Fibroblast of lung (primary cell): ENCODE measurements around the gene SPATA4. TPM values are rescaled to one million over a fixed set of nuclear protein-coding genes. Genes with fewer than 3 reads are reported as not detected.

Experiments
- DNase-seq, 2 donors: peaks; one replicate each; pipeline versions ENCODE4 v3.0.0 to v3.0.0-alpha.2; 2010; ENCODE audit warnings: low read depth in 2 of 2
- H2AFZ ChIP-seq: 2 replicates; pipeline ENCODE4 v1.5.1; 2012; ENCODE audit warnings: low read length, control low read depth, inconsistent platforms
- H3K27ac ChIP-seq: 2 replicates; pipeline ENCODE4 v1.5.1; 2011; ENCODE audit warnings: low read length, control low read depth; ENCODE audit not compliant: insufficient read depth
- H3K27me3 ChIP-seq: 2 replicates; pipeline ENCODE4 v1.5.1; 2011; ENCODE audit warnings: mild to moderate bottlenecking, low read length; ENCODE audit not compliant: control insufficient read depth, insufficient read depth
- H3K36me3 ChIP-seq: 2 replicates; pipeline ENCODE4 v1.5.1; 2011; ENCODE audit warnings: low read length; ENCODE audit not compliant: control insufficient read depth, insufficient read depth
- H3K4me1 ChIP-seq: 2 replicates; pipeline ENCODE4 v1.5.1; 2011; ENCODE audit warnings: low read length; ENCODE audit not compliant: control insufficient read depth, insufficient read depth; ENCODE audit errors: extremely low read depth
- H3K4me2 ChIP-seq: 2 replicates; pipeline ENCODE4 v1.5.1; 2011; ENCODE audit warnings: low read length, control low read depth; ENCODE audit not compliant: insufficient read depth; ENCODE audit errors: extremely low read depth
- H3K4me3 ChIP-seq, 4 experiments: fragments of 200-600 bp in 1 of 4; sonication (generic) in 1 of 4; replicated peaks in 1 of 4; 2 replicates each; pipeline ENCODE4 v1.5.1; 2011 to 2016; ENCODE audit warnings: low read length in 4 of 4, low read depth in 3 of 4, mild to moderate bottlenecking in 3 of 4, control low read depth in 2 of 4, inconsistent platforms in 1 of 4, mixed read lengths in 1 of 4; ENCODE audit not compliant: insufficient read depth in 1 of 4; ENCODE audit errors: control extremely low read depth in 1 of 4
- H3K79me2 ChIP-seq: 2 replicates; pipeline ENCODE4 v1.5.1; 2012; ENCODE audit warnings: mild to moderate bottlenecking, low read length, inconsistent platforms; ENCODE audit not compliant: control insufficient read depth, insufficient read depth
- H3K9ac ChIP-seq: 2 replicates; pipeline ENCODE4 v1.5.1; 2011; ENCODE audit warnings: mild to moderate bottlenecking, low read length, control low read depth; ENCODE audit not compliant: insufficient read depth
- H3K9me3 ChIP-seq: 2 replicates; pipeline ENCODE4 v1.5.1; 2012; ENCODE audit warnings: low read depth, low read length; ENCODE audit not compliant: control insufficient read depth, insufficient read depth
- H4K20me1 ChIP-seq: 2 replicates; pipeline ENCODE4 v1.5.1; 2011; ENCODE audit warnings: low read length; ENCODE audit not compliant: control insufficient read depth, insufficient read depth; ENCODE audit errors: extremely low read depth
- CTCF ChIP-seq, 2 donors: IDR thresholded peaks in 1 of 2; conservative IDR thresholded peaks in 1 of 2; 1 replicate in 1 of 2; 2 replicates in 1 of 2; pipeline ENCODE4 v1.5.1; 2011 to 2012; ENCODE audit warnings: low read length in 2 of 2, control low read depth in 1 of 2, inconsistent platforms in 1 of 2, low read depth in 1 of 2, mild to moderate bottlenecking in 1 of 2
- EZH2 ChIP-seq: IDR thresholded peaks from 2 replicates; pipeline ENCODE4 v1.5.1; 2012; ENCODE audit warnings: low read length, control low read depth, mild to moderate bottlenecking; ENCODE audit errors: missing control alignments
- polyA plus RNA-seq, 2 donors: library from polyadenylated mRNA; depleted of rRNA in 1 of 2; stranded (reverse) in 1 of 2; unstranded in 1 of 2; fragments of >200 nt; gene quantifications; 2 replicates each; pipeline ENCODE4 v1.2.1, GENCODE V29; 2011 to 2012; ENCODE audit warnings: missing spikeins in 1 of 2
- total RNA-seq: library from RNA; depleted of rRNA; stranded (reverse); fragments of >200 nt; gene quantifications from 2 replicates; pipeline ENCODE4 v1.2.1, GENCODE V29; 2014

Gene SPATA4
- total and polyA plus RNA-seq, 2 donors (not counting 1 experiment from before 2014, with no cell fraction given), result 0.09 to 0.66 TPM

- no peak overlapping the region for H3K4me2 ChIP-seq
- H3K9me3 ChIP-seq, result no peaks in the 10 kb centered on the region
- TF ChIP-seq EZH2 (no peak), CTCF (conservative IDR thresholded peaks at IDR 0.05 in 1 of 2, IDR thresholded peaks at IDR 0.05 in 1 of 2; ENCODE audit: low read depth in 1 of 2, low read length in 2 of 2) (no peak)
- H3K36me3 ChIP-seq, result no peaks in the 10 kb centered on the region
- H2AFZ ChIP-seq, result no peak overlapping the region
- DNase-seq, result peak in 1 of 2 donors; percentile 72
- no peak overlapping the region for H3K27ac ChIP-seq
- no peaks in the 10 kb centered on the region for H3K79me2 ChIP-seq
- no peaks in the 10 kb centered on the region for H4K20me1 ChIP-seq
- H3K9ac ChIP-seq, result no peak overlapping the region
- H3K4me3 ChIP-seq, result no peak overlapping the region
- peaks cover 2% of the 10 kb centered on the region for H3K4me1 ChIP-seq
- H3K27me3 ChIP-seq, result no peaks in the 10 kb centered on the region
Measured at GRCh38 chr4:176186671-176187395, 8.6 kb downstream of the SPATA4 start.

GRCh38 chr4:176186067-176186466 is 9.3 kb downstream of the SPATA4 start:
- no peaks in the 10 kb centered on the region for H3K27me3 ChIP-seq
- peaks cover 2% of the 10 kb centered on the region for H3K4me1 ChIP-seq
- no peak overlapping the region for H3K4me2 ChIP-seq
- no peaks in the 10 kb centered on the region for H3K36me3 ChIP-seq
- no peaks in the 10 kb centered on the region for H3K79me2 ChIP-seq
- H3K27ac ChIP-seq, result no peak overlapping the region
- no peak for DNase-seq
- H3K9ac ChIP-seq, result no peak overlapping the region
- H4K20me1 ChIP-seq, result no peaks in the 10 kb centered on the region
- H3K4me3 ChIP-seq, result no peak overlapping the region
- H3K9me3 ChIP-seq, result no peaks in the 10 kb centered on the region
- H2AFZ ChIP-seq, result no peak overlapping the region
- TF ChIP-seq EZH2 (no peak), CTCF (conservative IDR thresholded peaks at IDR 0.05 in 1 of 2, IDR thresholded peaks at IDR 0.05 in 1 of 2; ENCODE audit: low read depth in 1 of 2, low read length in 2 of 2) (no peak)

- Histone ChIP-seq H3K27me3 (no peaks in the 10 kb centered on the region), H3K36me3 (no peaks in the 10 kb centered on the region), H4K20me1 (no peaks in the 10 kb centered on the region), H3K4me2 (no peak overlapping the region), H2AFZ (no peak overlapping the region), H3K9me3 (no peaks in the 10 kb centered on the region), H3K27ac (no peak overlapping the region), H3K4me3 (no peak overlapping the region), H3K4me1 (peaks cover 2% of the 10 kb centered on the region), H3K9ac (no peak overlapping the region), H3K79me2 (no peaks in the 10 kb centered on the region)
- DNase-seq, result peak; percentile 76 to 97
- TF ChIP-seq CTCF (conservative IDR thresholded peaks at IDR 0.05 in 1 of 2, IDR thresholded peaks at IDR 0.05 in 1 of 2; ENCODE audit: low read depth in 1 of 2, low read length in 2 of 2), result no peak
- no peak for TF ChIP-seq EZH2
Measured at GRCh38 chr4:176185051-176185450, 10.3 kb downstream of the SPATA4 start.
